Measurements from ENCODE around the gene LONP2.
A peak's percentile ranks its signal among the peaks of the same experiment; 100 is the strongest.
"Not testable (repeated sequence)": the region's sequence is repeated elsewhere in the genome, so short reads cannot be mapped to it uniquely, and the experiment has no call there.

The LONP2 gene

GRCh38 chr16:48370229-48370628, 126.1 kb downstream of the LONP2 start:
- no peak for DNase-seq

GRCh38 chr16:48370668-48371392, 126.7 kb downstream of the LONP2 start:
- DNase-seq = not testable (repeated sequence)

DNA sequence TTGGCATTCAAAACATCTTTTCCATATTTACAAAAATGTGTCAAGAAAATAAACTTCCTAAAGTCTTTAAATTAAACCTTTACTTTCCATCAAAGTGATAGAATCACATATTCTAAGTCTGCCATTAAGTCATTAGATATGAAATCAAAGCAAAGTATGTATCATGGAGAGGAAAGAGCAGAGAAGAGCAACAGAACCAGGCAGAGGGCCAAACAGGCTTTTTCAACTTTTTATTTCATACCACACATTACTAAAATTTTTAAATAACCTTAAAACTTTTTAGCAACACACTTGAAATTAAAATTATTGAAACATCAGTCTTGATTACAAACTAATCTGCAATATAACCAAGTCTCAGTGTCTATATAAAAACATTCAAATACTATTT, 127.3 kb downstream of the LONP2 start:
- no peak for DNase-seq

- DNase-seq = no peak
Measured at GRCh38 chr16:48372744-48373143, 128.6 kb downstream of the LONP2 start.

DNA sequence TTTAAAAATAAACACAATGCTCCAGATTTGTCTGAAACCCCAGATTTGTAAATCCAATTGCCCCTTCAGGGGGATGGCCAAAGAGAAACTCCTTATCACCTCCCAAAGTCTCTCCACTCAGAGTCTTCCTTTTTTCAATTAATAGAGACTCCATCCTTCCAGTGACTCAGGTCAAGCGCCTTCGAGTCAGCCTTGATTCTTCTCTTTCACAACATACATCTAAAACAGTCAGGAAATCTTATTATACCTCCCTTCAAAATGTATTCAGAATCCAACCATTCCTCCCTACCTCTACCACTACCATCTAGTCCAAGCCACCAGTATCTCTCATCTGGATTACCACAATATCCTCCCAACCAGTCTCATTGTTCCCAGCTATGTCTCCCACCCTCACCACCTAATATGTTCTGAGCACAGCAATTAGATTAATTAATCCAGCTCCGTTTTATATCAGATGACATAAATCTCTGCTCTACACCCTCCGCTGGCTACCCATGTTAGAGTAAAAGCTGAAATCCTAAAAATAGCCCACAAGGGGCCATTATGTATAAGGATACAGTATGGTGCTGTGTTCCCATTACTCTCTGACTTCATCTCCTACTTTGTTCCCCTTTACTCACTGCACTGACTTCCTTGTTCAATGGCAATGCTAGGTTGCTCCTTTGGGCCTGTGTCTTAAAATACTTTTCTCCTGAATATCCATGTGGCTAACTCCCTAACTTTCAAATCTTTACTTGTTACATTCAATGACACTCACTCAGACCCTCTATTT, 129.3 kb downstream of the LONP2 start:
- DNase-seq = no peak

DNA sequence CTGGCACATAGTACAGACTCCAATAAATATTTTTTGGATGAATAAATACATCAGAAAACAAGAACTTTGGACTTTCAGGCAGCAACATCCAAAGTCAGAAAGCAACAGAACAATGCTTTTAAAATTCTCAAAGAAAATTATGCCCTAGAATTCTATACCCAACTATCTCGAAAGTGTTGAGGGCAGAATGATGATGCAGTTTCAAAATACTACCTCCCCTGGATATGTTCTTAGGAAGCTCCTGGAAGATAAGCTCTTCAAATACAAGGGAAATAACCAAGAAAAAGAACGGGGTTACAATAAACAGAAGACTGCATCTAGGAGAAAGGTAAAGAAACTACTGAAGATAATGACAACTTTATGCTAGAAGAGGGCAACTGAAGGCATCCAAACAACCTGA, 130.2 kb downstream of the LONP2 start:
- no peak for DNase-seq

DNA sequence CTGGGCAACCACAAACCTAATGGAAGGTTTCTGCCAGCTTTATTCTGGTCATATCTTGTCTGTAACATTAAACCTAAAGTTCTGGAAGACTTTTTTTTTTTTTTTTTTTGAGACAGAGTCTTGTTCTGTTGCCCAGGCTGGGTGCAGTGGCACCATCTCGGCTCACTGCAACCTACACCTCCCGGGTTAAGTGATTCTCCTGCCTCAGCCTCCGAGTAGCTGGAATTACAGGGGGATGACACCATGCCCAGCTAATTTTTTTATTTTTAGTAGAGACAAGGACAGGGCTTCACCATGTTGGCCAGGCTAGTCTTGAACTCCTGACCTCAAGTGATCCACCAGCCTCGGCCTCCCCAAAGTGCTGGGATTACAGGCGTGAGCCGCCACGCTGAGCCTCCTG, 133.2 kb downstream of the LONP2 start:
- DNase-seq = not testable (repeated sequence)

- DNase-seq = no peak
Measured at GRCh38 chr16:48378276-48378675, 134.2 kb downstream of the LONP2 start.

GRCh38 chr16:48378836-48379235, 134.7 kb downstream of the LONP2 start:
- no peak for DNase-seq

DNA sequence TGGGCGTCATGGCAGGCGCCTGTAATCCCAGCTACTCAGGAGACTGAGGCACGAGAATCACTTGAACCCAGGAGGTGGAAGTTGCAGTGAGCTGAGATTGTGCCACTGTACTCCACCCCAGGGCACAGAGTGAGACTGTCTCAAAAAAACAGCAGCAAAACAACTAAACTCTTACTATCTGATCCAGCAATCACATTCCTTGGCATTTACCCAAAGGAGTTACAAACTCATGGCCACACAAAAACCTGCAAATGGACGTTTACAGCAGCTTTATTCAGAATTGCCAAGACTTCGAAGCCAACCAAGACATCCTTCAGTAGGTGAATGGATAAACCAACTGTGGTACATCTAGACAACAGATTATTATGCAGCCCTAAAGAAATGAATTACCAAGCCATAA, 137.1 kb downstream of the LONP2 start:
- DNase-seq = no peak

DNA sequence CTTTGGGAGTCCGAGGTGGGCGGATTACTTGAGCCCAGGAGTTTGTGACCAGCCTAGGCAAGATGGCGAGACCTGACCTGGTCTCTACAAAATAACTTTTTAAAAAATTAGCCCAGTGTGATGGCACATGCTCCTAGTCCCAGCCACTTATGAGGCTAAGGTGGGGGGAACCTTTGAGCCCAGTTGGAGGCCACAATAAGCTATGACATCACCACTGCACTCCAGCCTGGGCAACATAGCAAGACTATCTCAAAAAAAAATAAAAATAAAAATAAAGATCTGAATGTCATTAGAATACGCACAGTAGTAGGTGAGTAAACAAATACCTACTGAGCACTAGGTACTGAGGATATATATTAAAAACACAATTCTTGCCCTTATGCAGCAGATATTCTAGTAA, 138.0 kb downstream of the LONP2 start:
- DNase-seq = no peak

- DNase-seq = no peak
Measured at GRCh38 chr16:48383009-48383876, 139.1 kb downstream of the LONP2 start.

- no peak for DNase-seq
Measured at GRCh38 chr16:48383877-48384519, 139.9 kb downstream of the LONP2 start.

DNA sequence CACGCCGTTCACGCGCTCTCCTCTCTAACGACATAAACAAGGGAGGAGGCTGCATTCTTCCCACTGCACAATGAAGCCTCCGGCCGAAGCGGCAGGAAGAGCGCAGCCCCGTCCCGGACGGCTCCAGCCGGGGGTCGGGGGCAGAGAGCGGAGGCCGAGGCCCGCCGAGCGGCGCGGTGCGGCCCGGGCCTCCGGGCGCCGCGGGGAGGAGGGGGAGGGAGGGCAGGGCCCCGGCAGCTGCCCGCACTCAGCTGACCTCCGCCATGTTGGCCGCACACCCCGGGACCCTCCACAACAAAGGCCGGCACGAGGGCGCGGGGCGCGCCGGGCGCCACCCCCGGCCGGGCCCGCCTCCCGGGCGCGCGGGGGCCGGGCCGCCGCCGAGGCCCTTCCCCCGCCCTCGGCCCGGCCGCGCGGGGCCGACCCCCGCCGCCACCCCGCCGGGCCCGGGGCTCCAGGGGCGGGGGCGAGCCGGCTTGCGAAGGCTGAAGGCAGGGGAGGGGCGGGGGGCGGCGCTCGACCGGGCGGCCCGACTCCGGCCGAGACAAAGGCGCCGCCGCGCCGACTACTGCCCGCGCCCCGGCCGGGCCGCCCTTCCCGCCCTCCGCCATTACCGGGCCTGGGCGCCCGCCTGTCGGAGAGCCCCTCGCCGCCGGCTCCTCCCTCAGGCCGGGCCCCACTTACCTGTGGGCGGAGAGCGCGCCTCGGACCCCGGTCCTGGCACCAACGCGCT, 140.6 kb downstream of the LONP2 start:
- DNase-seq = peak; percentile 7

- DNase-seq = peak; percentile 84
Measured at GRCh38 chr16:48385253-48386150, 141.4 kb downstream of the LONP2 start, which contains the start of gene SIAH1. Gene SIAH1 (minus strand): TSS chr16:48385413. CDS start chr16:48362428, 22,985 bp downstream.

DNA sequence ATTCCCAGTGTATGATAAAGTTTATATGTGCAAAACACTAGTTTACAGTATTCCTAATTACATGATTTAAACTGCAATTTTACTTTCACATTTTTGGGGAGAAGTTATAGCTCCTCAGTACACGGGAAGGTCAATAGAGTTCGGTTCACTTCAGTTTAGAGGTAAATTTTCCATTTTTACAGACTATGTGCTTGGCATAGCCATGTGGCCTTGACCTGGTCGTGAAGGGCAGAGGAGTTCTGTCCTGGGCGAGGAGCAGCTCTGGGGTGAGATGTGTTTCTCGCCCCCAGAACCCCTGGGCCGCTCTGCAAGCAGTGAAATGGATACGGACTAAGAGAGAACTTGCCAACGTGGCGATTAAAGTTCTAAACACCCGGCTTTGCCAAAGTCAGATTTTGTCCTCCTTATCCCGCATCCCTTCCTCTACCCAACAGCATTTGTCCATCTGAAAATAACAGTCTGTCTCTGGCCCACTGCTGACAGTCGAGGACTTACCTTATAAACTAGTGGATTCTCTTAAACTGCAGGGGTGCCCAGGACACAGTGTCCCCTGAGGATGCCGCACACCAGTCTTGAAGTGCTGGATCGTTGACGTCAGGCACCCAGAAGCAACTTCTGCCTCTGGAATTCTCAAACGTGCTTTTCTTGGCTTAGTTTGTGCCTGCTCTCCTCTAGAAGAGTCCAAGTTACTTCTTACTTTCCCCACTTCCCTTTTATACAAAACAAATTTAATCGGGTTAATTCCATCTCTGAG, 142.6 kb downstream of the LONP2 start:
- no peak for DNase-seq

DNA sequence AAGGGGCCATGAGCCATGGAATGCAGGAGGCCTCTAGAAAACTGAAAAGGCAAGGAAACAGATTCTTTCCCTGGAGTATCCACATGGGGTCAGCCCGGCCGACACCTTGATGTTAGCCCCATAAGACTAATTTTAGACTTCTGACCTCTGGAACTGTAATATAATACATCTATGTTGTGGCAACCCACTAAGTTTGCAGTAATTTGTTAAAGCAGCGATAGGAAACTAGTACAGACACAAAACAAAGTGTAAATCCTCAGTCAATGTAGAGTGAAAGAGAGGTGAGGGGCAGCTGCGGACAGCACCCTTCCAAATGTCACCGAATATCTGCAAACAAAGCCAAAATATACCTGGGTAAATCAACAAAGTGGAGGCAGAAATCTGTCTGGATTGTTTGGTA, 148.3 kb downstream of the LONP2 start:
- no peak for DNase-seq

DNA sequence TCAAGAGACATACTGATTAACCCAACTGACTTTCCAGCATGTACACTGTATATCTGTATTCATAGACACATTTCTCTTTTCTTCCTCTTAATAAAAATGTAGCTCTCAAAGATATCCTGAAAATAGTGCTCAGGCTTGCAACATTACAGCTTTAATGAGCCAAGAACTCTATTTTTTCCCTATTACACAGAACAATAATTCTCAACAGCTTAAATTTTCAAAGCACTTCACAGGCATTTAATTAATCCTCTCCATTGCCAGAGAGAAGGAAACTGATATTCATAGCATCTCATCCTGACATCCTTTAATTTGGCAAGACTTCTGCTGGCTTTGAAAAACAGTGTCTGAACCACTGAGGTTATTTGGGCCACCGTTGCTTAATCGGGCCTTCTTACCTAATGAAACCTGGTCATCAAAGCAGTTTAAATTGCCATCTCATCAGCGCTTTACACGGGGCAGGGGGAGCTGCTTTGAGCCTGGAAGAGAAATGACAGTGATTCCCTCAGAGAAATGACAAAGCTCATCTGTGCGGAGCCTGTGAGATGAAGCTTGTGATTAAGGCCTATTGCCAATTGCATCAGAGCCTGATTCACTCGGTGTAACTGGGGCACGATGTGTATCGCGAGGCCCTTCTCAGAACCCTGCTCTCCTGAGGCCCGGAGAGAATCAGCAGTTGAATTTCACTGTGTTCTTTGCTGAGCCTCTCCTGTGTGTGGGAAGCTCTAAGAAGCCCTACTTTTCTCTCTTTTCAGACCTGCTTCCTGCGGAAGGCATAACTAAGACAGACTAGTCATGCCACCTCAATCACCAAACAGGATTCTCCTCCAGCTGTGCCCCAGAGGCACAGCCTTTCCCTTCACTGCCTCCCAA, 149.6 kb downstream of the LONP2 start:
- DNase-seq = no peak

- DNase-seq = no peak
Measured at GRCh38 chr16:48394355-48394703, 150.2 kb downstream of the LONP2 start.

All from activated CD4-positive, alpha-beta T cell treated with anti-CD3 and anti-CD28 coated beads, Interleukin-2, amount 50 U/mL, for 1 hour (primary cell).